SK-N-SH (cell line): ENCODE results near the gene CALR3. TPM values are rescaled to one million over a fixed set of nuclear protein-coding genes. Genes with fewer than 3 reads are reported as not detected.

Experiments
- CTCF ChIA-PET: fragments of 300-600, 350-600 bp; formaldehyde crosslinking; extraction: SDS; loops from one replicate; lab custom pipeline; 2021; lab: Yijun Ruan, JAX
- POLR2A ChIA-PET: fragments of 350-600 bp; sonication (Branson Sonifier 250); formaldehyde crosslinking; extraction: SDS; loops from one replicate; lab custom pipeline; 2020; ENCODE audit warnings: antibody characterized with exemption, inconsistent platforms; lab: Yijun Ruan, JAX
- DNase-seq: peaks from one replicate; pipeline ENCODE4 v3.0.0; 2012
- H2AFZ ChIP-seq: fragments of 200-600 bp; sonication (generic); 2 replicates; pipeline ENCODE4 v1.8.1; 2016; ENCODE audit warnings: antibody characterized with exemption, mild to moderate bottlenecking, low read depth
- H3F3A ChIP-seq: fragments of 200-600 bp; sonication (generic); replicated peaks from 2 replicates; pipeline ENCODE3; 2016; ENCODE audit warnings: antibody characterized with exemption, mild to moderate bottlenecking; ENCODE audit not compliant: insufficient read depth
- H3K27ac ChIP-seq, 2 experiments: fragments of 200-500 bp in 1 of 2; fragments of 200-600 bp in 1 of 2; sonication (Bioruptor generic) in 1 of 2; sonication (generic), shearing (Covaris generic) in 1 of 2; 2 replicates each; pipeline versions ENCODE4 v1.5.1 to v1.6.1; 2014 to 2016; ENCODE audit warnings: low read depth in 2 of 2, inconsistent platforms in 1 of 2, low read length in 1 of 2, mild to moderate bottlenecking in 1 of 2, mixed read lengths in 1 of 2
- H3K27me3 ChIP-seq: fragments of 200-600 bp; sonication (generic), shearing (Covaris generic); 2 replicates; pipeline ENCODE4 v1.6.1; 2016; ENCODE audit warnings: mixed run types; ENCODE audit not compliant: insufficient read depth
- H3K36me3 ChIP-seq, 2 experiments: fragments of 200-500 bp in 1 of 2; fragments of 200-600 bp in 1 of 2; sonication (Bioruptor generic) in 1 of 2; sonication (generic) in 1 of 2; replicated peaks in 1 of 2; 2 replicates each; pipeline versions ENCODE3 to v1.5.1; 2014 to 2016; ENCODE audit warnings: low read length in 1 of 2, mild to moderate bottlenecking in 1 of 2; ENCODE audit not compliant: insufficient read depth in 2 of 2, control insufficient read depth in 1 of 2
- H3K4me1 ChIP-seq, 2 experiments: fragments of 200-500 bp in 1 of 2; fragments of 200-600 bp in 1 of 2; sonication (Bioruptor generic) in 1 of 2; sonication (generic), shearing (Covaris generic) in 1 of 2; 2 replicates each; pipeline versions ENCODE4 v1.5.1 to v1.6.1; 2014 to 2016; ENCODE audit warnings: low read depth in 1 of 2, low read length in 1 of 2, mixed run types in 1 of 2; ENCODE audit not compliant: insufficient read depth in 2 of 2, control insufficient read depth in 1 of 2
- H3K4me2 ChIP-seq: fragments of 200-600 bp; sonication (generic), shearing (Covaris generic); 2 replicates; pipeline ENCODE4 v1.6.1; 2017; ENCODE audit warnings: mixed run types
- H3K4me3 ChIP-seq, 2 experiments: fragments of 200-500 bp in 1 of 2; fragments of 200-600 bp in 1 of 2; sonication (Bioruptor generic) in 1 of 2; sonication (generic), shearing (Covaris generic) in 1 of 2; 2 replicates each; pipeline versions ENCODE4 v1.5.1 to v1.8.1; 2014 to 2016; ENCODE audit warnings: low read depth in 2 of 2, inconsistent platforms in 1 of 2, low read length in 1 of 2, mild to moderate bottlenecking in 1 of 2, mixed read lengths in 1 of 2, moderate library complexity in 1 of 2
- H3K79me2 ChIP-seq: fragments of 200-600 bp; sonication (generic); 2 replicates; pipeline ENCODE4 v1.8.1; 2017; ENCODE audit warnings: mild to moderate bottlenecking; ENCODE audit not compliant: insufficient read depth
- H3K9ac ChIP-seq: fragments of 200-600 bp; sonication (generic); 2 replicates; pipeline ENCODE4 v1.6.1; 2017; ENCODE audit warnings: mixed run types
- H3K9me2 ChIP-seq: fragments of 200-600 bp; sonication (generic); 2 replicates; pipeline ENCODE4 v1.6.1; 2017; ENCODE audit warnings: mixed run types
- H3K9me3 ChIP-seq: fragments of 200-600 bp; sonication (generic); 2 replicates; pipeline ENCODE4 v1.6.1; 2017; ENCODE audit warnings: mixed run types, mild to moderate bottlenecking, moderate library complexity
- H4K20me1 ChIP-seq: fragments of 200-600 bp; sonication (generic); 2 replicates; pipeline ENCODE4 v1.6.1; 2017; ENCODE audit warnings: mild to moderate bottlenecking, mixed run types; ENCODE audit not compliant: insufficient read depth
- CTCF ChIP-seq: fragments of 200-600 bp; sonication (generic); IDR thresholded peaks from 2 replicates; pipeline ENCODE4 v1.6.1; 2017; ENCODE audit warnings: antibody characterized with exemption, mild to moderate bottlenecking, moderate library complexity
- RAD21 ChIP-seq: IDR thresholded peaks from 2 replicates; pipeline ENCODE4 v1.6.1; 2012; ENCODE audit warnings: mild to moderate bottlenecking, low read length
- REST ChIP-seq: IDR thresholded peaks from 2 replicates; pipeline ENCODE4 v1.6.1; 2012; ENCODE audit warnings: mild to moderate bottlenecking, low read depth, low read length, moderate library complexity
- SIN3A ChIP-seq: IDR thresholded peaks from 2 replicates; pipeline ENCODE4 v1.6.1; 2012; ENCODE audit warnings: low read depth, mild to moderate bottlenecking, low read length, moderate library complexity, borderline replicate concordance
- SMC3 ChIP-seq: IDR thresholded peaks from 2 replicates; pipeline ENCODE4 v1.6.1; 2012; ENCODE audit warnings: low read depth, low read length, improper control_type of control experiment
- TAF1 ChIP-seq: IDR thresholded peaks from 2 replicates; pipeline ENCODE4 v1.6.1; 2012; ENCODE audit warnings: low read depth, mild to moderate bottlenecking, low read length, moderate library complexity, borderline replicate concordance
- WGBS: methylation state at CpG from one replicate; pipeline ENCODE4 v1.1.6; 2017; ENCODE audit warnings: low lambda C conversion rate; 5-methylcytosine and 5-hydroxymethylcytosine counted together
- polyA plus RNA-seq, 3 experiments: library from polyadenylated mRNA; depleted of rRNA; stranded (reverse); fragments of >200 nt; gene quantifications; 2 replicates each; pipeline ENCODE4 v1.2.3, GENCODE V29; 2012
- TF ChIP-seq, protein P1 (sequence below): IDR thresholded peaks from 2 replicates; pipeline ENCODE4 v1.4.0; 2012; ENCODE audit warnings: low read depth, borderline replicate concordance

CALR3 gene
- polyA plus RNA-seq, 1 of the 3 experiments (the other 2 are of a cell fraction): not detected

- TF ChIP-seq REST (no peak), SMC3 (no peak), CTCF (no peak)
Measured at GRCh38 chr19:16529466-16530144, 33.6 kb upstream of the CALR3 start (continued).

GRCh38 chr19:16527971-16528521, 32.1 kb upstream of the CALR3 start:
- Histone ChIP-seq H3K4me1 (no peaks in the 10 kb centered on the region), H3K36me3 (peaks cover 25 to 83% of the 10 kb centered on the region in 2 experiments), H3K4me3 (no peak overlapping the region), H4K20me1 (no peaks in the 10 kb centered on the region), H3K9ac (no peak overlapping the region), H3F3A (no peaks in the 10 kb centered on the region), H2AFZ (no peak overlapping the region), H3K9me3 (no peaks in the 10 kb centered on the region), H3K27me3 (no peaks in the 10 kb centered on the region), H3K4me2 (no peak overlapping the region), H3K27ac (no peak overlapping the region), H3K79me2 (peaks cover 9% of the 10 kb centered on the region; the same call in 1 of the 2 replicates), H3K9me2 (no peaks in the 10 kb centered on the region)
- POLR2A ChIA-PET: interaction anchor here (0.6 kb wide), 1 partner anchor 80 kb away, joined by 3 read pairs; no protein-coding TSS in a partner anchor
- CTCF ChIA-PET: interaction anchor here (0.6 to 3.5 kb wide), 4 partner anchors 10 to 102 kb away, joined by 3 to 12 read pairs (median 4); no protein-coding TSS in a partner anchor
- peak; percentile 61 for DNase-seq
- WGBS: 90% methylated on average over 7 of the region's 12 CpGs
- TF ChIP-seq CTCF (peak; percentile 52), TAF1 (no peak), RAD21 (peak; percentile 42), SIN3A (no peak), SMC3 (0 out of 2 replicates have a peak, but pooled peaks have one; percentile 17)
- TF ChIP-seq, protein P1, sequence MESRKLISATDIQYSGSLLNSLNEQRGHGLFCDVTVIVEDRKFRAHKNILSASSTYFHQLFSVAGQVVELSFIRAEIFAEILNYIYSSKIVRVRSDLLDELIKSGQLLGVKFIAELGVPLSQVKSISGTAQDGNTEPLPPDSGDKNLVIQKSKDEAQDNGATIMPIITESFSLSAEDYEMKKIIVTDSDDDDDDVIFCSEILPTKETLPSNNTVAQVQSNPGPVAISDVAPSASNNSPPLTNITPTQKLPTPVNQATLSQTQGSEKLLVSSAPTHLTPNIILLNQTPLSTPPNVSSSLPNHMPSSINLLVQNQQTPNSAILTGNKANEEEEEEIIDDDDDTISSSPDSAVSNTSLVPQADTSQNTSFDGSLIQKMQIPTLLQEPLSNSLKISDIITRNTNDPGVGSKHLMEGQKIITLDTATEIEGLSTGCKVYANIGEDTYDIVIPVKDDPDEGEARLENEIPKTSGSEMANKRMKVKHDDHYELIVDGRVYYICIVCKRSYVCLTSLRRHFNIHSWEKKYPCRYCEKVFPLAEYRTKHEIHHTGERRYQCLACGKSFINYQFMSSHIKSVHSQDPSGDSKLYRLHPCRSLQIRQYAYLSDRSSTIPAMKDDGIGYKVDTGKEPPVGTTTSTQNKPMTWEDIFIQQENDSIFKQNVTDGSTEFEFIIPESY: no peak
